Activated CD4-positive, alpha-beta T cell treated with anti-CD3 and anti-CD28 coated beads, Interleukin-10, Interleukin-2, amounts not matched to agents 100 ng/mL and 50 ng/mL, durations not matched to agents 16 hours and 8 hours (primary cell): ENCODE data around the gene SP9.

Experiments
- DNase-seq: peaks from one replicate; pipeline ENCODE4 v3.0.0-alpha.2; 2020

The SP9 gene

DNA sequence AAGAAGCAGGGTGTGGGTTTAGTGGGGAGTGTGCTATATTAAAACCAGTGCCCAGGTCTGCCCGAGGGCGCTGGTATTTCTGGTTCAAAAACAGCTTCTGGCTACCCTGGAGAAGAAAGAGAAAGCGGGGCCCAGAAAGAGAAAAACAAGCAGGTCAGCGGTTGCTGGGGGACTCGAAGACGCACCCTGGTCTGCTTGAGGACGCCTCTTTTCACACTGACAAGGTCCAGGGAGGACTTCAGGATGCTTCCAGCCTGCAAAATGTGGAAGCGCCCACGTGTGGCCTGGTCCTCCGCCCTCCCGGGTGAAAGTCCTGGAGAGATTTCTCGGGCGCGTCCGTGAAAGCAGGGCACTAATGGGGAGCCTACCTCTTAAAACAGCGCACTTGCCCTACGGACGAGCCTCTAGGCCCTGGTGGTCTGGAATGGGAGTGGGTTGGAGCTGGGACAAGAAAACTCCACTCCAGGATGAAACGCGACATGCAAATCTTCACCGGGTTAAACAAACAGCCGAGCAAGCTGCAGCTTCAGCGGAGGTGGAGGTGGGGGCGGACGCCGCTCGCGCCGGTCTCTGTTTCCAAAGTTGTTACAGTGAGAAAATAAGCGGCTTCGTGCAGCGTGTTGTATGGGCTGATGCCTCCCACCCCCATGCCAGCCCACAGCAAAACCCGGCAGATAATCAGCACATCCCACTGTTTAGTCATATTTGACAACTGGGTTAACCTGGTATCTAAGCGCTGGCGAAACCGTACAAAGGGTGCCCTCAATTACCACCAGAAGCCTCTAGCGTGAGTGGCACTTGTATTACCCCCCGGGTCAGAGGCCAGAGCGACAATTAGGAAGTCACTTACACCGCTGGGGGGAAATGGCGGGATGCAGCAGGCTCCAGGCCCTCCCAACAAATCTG is 1.1 kb upstream of the SP9 start:
- DNase-seq: no peak

DNA sequence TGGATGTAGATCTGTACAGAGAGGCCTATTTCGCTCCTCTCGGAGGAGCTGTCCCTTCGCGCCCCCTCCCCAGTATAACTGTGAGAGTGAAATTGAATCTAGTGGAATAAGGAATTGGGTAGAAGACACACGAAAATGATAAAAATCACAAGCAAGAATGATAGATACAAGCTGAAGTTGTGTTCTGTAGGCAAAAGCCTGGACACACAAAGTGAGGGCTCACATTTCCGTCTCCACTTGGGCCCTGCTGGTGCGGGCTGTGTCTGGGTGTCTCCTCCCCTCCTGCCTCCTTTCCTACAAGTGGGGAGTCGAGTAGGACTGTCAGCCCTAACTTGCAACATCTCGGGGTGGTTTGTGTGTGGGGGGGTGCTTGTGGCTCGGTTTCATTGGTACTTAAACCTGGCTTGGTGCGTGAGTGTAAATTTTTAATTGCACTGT is 457 bp upstream of the SP9 start:
- no peak for DNase-seq

DNA sequence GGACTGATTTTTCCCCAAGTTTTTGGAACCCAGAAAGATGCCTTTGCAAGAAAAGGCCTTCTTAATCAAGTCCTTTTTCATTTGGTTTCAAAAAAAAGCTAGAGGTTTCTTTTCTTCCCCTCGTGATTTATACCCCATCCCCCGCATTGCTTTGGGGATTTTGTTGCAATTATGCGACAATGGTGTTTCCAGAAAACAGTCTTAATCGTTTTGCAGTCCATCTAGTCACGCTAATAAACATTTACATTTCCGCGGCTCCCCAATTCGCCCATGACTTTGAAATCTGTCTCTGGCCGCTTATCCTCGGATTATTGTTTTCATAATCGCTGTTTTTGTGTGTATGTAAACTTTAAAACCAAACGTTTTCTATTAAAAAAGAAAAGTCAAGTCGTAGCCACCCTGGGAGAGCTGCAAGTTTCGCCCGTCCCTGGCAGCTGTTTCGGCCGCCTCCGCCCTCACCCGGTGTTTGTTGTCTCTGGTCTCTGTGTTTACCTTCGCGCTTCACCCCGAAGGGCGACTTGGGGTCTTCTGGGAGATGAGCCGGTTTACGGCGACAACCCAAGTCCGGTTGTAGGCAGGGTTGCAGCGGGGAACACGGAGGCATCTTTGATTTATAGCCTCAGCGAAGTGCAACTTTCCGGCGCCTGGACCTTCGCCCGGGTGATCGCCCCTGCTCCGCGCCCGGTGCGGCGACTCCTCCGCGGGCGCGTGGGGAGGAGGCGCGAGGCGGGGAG is 667 bp downstream of the SP9 start:
- DNase-seq: no peak

DNA sequence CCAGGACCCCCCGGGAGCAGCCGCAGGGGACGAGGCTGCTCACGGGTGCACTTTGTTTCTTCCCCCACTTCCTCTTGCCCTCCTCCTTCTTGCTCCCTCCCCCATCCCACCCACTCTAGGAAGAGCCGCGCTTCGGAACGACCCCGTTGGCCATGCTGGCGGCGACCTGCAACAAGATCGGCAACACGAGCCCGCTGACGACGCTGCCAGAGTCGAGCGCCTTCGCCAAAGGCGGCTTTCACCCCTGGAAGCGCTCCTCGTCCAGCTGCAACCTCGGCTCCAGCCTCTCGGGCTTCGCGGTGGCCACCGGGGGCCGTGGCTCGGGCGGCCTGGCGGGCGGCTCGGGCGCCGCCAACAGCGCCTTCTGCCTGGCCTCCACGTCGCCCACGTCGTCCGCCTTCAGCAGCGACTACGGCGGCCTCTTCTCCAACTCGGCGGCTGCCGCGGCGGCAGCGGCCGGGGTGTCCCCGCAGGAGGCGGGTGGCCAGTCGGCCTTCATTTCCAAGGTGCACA is 1.3 kb downstream of the SP9 start:
- no peak for DNase-seq

DNA sequence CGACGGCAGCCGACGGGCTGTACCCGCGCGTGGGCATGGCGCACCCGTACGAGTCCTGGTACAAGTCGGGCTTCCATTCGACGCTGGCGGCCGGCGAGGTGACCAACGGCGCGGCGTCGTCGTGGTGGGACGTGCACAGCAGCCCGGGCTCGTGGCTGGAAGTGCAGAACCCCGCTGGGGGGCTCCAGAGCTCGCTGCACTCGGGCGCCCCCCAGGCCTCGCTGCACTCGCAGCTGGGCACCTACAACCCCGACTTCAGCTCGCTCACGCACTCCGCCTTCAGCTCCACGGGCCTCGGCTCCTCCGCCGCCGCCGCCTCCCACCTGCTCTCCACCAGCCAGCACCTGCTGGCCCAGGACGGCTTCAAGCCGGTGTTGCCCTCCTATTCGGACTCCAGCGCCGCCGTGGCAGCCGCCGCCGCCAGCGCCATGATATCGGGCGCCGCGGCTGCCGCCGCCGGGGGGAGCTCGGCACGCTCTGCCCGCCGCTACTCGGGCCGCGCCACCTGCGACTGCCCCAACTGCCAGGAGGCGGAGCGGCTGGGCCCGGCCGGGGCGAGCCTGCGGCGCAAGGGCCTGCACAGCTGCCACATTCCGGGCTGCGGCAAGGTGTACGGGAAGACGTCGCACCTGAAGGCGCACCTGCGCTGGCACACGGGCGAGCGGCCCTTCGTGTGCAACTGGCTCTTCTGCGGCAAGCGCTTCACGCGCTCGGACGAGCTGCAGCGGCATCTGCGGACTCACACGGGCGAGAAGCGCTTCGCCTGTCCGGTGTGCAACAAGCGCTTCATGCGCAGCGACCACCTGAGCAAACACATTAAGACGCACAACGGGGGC is 2.0 kb downstream of the SP9 start:
- DNase-seq: peak; percentile 60

DNA sequence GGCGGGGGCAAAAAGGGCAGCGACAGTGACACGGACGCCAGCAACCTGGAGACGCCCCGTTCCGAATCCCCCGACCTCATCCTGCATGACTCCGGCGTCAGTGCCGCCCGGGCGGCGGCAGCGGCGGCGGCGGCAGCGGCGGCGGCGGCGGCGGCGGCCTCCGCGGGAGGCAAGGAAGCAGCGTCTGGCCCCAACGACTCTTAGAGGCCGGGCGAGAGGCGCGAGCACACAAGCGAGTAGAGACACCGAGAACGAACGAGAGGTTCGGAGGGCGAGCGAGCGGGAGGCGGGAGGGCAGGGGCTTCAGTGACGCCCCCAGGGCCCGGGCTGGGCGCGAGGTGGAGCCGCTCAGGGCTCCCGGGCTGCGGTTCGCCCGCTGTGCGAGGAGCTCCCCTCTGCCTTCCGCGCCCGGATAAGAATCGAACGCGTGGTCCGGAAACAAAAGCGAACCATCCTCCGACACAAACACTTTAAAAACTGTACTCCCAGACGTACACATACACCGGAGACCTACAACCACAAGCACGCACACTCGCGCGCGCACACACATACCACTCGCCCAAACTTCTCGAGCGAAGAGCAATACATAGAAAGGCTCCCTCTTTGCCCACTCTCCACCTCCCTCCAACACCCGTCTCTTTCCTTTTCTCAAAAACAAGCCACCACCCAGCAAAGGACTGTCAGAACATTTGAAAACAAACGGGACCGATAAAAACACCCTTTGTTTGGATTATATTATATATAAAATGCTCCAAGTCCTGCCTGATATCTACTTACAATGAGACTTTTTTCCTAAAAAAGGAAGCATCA is 2.8 kb downstream of the SP9 start:
- peak; percentile 28 for DNase-seq

DNA sequence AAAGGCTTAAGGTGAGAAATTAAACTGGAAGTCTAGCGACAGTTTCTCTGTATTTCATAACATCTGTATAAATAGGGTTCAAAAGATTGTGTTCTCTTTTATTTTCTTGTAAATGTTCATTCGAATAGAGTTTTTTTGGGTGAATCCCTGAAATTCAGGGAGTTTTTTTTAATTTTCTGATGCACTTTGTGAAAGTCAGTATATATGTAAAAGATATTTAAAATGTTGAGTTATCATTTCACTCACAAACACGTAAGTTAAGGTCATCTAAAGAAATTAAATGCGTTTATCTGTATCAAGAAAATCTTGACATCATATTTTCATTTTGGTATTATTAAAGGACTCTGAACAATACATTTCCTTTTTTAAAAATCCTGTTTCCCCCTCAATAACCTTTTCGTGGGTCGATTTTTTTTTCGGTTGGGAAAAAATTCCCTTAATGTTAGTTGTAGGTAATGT is 3.4 kb downstream of the SP9 start:
- no peak for DNase-seq

DNA sequence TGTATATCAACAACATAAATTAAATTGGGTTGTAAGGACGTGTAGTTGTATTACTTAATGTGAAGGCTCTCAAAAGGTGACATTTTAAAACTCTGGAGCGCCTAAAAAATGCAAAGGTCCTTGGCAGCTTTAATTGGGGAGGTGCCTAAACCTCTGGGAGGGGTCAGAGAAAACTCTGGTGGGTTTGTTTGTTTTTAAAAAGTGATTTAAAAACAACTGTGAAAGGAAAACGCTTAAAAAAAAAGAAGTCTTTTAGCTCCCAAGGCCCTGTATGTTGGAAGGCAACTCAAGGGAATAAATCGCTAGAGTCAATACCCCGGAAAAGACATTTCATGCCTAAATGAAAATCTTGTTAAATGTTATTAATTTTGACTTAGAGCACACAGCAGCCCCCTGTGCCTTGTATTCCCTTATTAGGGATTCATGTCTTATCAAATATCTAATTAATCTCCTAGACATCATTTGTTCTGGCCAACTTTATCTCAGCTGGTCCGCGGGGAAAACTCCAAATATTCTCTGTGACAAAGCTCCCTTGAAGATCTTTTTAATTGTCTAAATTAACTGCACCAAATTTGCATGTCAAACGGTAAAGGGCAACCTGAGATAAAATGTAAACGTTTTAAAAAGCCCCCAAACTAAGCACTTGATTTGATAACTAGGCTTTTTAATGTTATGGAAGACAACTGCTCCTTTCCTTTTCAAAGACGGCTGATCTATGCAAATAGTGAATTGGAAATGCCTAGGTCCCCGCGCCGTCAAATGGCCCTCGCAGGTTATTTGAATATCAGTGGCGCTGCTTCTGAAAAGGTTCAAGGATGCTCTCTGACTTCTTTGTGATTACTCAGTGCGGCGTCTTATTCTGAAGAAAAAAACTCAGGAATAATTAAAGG is 4.2 kb downstream of the SP9 start:
- no peak for DNase-seq

DNA sequence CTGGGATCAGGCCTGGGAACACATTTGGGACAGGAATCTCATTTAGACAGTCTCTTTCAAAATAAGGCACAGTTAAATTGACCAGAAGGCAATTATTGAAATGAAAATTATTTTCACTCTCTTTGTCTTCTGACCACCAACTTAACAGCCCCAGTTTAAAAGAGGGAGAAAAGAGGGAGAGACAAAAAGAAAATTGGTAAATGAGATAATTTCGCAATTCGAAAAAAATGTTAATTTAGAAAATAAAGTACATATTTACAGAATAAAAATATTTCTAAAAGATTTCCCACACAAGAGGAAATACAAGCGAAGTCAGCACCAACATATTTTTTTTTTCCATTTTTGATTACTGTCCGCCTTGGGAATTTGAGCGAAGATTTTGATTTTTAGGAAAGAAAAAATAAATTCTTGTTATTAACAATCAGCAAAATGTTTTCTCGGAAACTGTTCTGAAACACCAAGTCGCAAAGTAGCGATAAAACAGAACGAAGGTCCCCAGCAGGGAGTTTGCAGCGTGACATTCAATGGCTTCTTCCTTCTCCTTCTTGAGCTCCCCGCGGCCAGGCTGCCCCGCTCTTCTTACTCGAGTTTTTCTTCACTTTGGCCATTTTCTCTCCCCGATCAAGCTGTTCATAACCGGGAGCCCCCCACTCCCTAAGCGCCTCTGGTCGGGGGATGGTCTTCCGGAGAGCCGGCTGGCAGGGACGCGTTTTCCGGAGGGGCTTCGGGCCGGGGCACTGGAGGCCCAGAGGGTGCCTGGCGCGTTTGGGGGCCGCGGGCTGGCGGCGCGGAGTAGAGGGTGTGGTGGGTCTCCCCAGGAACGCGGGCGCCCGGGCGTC is 5.0 kb downstream of the SP9 start:
- no peak for DNase-seq

DNA sequence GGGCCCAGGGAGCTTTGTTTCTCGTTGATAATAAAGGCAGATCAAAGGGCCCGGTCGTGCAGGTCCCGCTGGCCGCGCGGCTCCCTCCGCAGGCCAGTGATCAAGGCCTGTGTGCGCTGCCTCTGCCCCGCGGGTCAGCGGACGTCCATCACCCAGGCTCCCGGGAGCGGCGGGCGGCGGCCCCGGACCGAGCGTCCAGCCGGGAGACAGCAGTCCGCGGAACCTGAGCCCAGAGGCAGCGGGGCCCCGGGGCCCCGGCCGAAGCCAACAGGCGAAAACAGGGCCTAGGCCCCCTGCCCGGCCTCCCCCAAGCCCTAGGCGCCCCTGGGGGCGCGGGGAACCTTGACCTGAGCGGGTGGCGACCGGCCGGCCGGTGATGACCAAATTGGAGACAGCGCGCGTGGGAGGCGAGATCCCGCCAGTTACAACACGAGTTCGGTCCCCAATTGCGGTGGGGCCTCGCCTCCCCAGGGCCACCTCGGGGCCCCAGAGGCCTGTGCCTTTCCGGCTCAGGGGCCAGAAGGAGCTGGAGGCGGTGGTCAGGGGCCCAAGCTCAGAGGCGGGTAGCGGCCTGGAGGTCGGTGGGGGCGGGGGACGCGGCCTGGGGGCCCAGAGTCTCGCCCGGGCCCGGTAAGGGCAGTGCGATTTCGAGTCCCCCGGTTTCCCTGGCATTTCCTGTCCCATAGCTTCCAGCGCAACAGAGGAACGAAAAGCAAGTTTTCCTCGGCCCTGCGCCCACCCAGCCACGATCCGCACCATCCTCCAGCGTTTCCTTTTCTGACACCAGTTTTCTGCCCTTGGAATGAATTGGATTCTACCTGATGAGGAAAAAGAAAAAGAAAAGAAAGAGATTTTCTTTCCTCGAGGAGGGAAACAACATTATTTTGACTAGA is 5.9 kb downstream of the SP9 start:
- DNase-seq: no peak

DNA sequence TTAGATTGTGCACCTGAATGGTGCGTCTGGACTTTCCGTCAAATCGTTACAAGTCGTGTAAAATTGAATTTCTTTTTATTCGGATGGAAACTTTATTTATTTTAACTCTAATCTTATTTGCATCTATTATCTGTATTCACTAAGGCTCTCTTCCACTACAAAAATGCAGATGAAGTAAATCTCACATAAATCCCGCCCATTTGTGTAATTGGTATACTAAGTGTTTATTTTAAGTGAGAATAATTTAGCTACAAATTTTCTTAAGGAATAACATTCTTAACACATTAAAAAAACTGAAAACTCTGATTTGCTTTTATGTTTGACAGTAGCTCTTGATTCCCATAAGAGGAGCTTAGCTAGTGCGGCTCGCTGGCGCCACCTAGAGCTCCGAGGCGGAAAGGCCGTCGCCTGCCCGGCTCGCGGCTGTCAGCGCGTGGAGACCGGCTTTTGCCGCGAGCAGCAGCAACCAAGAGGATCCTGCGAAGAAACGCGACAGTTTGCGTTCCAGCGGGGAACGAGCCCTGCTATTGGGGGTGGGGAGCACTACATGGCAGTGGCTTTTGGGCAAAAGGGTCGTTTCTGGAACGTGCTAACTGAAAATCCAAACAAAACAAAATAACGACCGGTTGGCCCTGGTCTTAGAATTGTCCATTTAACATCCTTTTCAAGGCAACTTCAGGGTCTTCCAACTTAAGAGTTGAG is 6.7 kb downstream of the SP9 start:
- peak; percentile 90 for DNase-seq

DNA sequence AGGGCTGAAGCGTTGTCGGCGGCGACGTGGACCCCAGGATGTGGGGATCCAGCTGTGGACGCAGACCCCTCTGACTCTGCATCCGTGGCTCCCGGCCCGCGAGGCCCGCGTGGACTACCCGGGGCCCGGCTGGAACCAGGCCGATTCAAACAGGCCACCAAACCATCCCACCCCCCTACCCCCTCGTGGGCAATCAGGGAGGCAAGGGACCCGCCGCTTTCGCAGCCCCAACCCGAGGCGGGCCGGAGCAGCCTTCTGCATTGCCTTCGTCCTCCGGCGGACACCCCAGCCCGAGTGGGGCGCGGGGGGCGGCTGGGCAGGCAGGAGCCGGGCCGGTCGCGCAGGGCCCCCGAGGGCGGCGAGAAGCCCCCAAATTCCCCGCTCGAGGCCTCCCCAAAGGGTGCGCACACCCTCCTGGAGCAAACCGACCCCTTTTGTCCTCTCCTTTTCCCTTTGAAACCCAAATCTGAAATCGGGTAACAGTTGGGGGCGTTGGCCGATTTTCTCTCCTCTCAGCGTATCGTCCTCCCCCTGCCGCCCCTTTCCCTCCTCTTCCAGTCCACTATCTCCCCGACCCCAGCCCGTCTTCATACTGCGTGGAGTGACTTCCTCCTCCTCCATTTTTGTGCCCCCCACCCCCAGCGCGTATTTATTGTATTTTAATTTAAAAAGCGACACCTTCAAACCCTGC is 7.4 kb downstream of the SP9 start:
- no peak for DNase-seq

DNA sequence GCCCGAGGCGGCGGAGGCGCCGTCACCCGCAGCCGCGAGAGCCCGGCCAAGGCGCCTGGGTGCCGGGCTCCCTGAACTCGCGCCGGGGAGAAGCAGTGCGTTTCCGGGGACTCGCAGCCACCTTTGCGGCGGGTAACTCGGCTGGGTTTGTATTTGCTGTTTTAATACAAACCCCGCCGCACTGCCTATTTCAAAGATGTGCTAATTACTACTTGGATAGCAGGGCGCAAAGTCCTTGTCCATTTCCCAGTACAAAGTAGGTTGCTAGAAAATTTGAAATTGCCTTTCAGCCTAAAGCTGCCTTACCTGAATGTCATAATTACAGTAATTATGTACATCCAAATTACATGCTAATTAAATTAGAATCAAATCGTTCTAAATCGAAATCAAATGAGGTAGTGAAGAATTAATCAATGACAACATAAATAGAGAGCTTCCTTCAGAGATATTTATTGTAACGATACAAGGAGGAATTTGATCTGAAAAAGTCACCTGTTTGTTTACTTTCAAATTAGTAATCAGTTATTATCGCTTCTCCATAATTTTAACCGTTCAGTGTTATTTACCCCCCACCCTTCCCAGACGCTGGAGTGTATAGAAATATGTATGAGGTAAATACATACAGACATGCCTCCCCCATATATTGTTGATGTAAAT is 8.1 kb downstream of the SP9 start:
- DNase-seq: peak; percentile 33

DNA sequence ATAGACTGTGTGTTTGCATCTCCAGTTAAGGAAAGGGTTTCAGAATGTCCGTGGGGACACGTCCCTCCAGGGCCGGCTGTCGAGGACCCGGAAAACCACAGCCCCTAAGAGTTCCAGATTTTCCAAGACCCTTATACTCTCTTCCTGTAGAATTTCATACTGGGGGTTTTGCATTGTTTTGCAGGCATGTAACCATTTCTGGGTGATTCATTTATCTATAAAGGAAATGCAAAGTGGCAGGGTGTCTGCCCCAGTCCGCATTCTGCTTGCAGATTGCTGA is 8.5 kb downstream of the SP9 start:
- DNase-seq: no peak

DNA sequence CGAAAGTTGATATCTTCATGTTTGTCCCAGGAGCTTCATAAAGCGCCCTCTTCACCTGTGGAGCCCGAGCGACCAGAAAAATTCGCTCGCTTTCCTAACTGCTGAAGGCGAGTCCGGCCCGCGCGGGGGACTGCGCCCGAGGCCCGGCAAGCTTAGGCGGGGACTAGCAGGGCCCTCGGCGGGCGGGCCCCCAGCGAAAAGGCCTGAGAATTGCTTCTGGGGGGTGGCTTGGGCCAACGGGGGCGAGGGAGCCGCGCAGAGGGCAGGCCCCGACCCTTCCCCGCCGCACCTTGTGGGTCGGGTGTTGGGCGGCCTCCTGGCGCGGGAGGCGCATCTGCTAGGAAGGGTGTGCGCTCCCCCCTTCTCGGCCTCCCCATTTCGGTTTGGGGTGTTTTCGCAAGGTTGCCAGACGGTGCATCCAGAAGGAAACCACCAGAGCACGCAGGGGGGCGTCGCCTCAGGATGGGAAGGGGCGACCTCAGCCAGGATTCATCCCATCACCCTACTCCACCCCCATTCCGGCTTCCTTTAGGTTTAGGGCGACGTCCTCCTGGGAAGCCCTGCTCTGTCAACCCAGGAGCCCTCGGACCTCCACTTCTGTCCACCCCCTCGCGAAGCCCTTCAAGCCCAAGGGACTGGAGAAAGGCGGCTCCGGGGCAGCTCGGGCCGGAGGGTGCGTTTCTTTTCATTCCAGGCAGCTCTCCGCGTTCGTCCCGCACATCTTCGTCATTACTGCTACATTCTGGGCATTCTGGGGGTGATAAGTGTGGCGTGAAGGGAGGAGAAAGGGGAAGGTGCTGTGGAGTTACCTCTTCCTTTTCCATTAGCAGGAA is 9.1 kb downstream of the SP9 start:
- no peak for DNase-seq

DNA sequence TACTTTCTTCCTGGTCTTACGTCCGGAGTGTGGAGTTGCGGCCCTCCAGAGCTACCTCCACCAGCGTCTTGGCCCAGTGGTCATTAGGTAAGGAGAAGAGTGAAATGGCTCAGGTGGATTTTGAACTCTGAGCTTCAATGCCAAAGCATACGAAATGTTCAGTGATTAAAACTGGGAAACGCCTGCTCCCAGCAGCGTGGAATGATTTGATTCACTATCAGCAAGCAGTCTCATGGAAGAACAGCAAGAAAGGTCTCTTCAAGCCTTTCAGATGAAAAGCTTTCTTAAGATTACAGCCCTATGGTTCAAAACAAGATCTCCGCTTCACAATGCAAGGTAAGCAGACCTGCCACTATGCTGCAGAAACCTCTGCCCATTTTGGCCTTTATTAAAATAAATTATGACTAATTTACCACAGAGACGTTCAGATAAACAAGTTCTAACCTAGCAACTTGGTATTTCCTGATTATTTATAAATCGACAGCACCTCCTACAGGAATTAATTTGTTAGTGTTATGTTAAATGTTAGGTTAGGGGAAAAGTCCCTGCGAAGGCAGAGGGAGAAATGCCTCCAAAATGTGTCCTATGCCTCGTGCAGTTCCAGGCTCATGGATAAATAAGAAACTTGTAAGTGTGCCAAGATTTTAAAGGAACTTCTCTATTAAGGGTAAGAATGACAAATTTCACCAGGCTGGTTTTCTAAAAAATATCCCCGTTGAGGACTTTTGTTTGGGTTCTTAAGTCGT is 10.1 kb downstream of the SP9 start:
- DNase-seq: no peak
